Astrocyte (in vitro differentiated cells and primary cell): ENCODE data around the gene CHDH. TPM values are rescaled to one million over a fixed set of nuclear protein-coding genes. Genes with fewer than 3 reads are reported as not detected.
A peak's percentile ranks its signal among the peaks of the same experiment; 100 is the strongest.

ENCODE experiments used
- DNase-seq: peaks from one replicate; pipeline ENCODE4 v3.0.0-alpha.2; 2010; ENCODE audit warnings: low read depth
- FAIRE-seq: peaks from 2 replicates; lab custom pipeline; 2011; peaks lifted over from hg19 to GRCh38; lab: Jason Lieb, UNC
- H2AFZ ChIP-seq: 2 replicates; pipeline ENCODE4 v1.6.0; 2012; ENCODE audit warnings: low read depth, low read length, inconsistent platforms
- H3K27ac ChIP-seq: 2 replicates; pipeline ENCODE4 v1.5.1; 2011; ENCODE audit warnings: low read depth, low read length, inconsistent platforms
- H3K27me3 ChIP-seq: 2 replicates; pipeline ENCODE4 v1.6.0; 2011; ENCODE audit warnings: low read length, inconsistent platforms; ENCODE audit not compliant: insufficient read depth
- H3K36me3 ChIP-seq: 2 replicates; pipeline ENCODE4 v1.5.1; 2011; ENCODE audit warnings: low read length, inconsistent platforms; ENCODE audit not compliant: insufficient read depth
- H3K4me1 ChIP-seq: 2 replicates; pipeline ENCODE4 v1.5.1; 2011; ENCODE audit warnings: low read length, inconsistent platforms; ENCODE audit not compliant: insufficient read depth
- H3K4me2 ChIP-seq: 2 replicates; pipeline ENCODE4 v1.6.0; 2012; ENCODE audit warnings: low read length, inconsistent platforms
- H3K4me3 ChIP-seq: 2 replicates; pipeline ENCODE4 v1.5.1; 2011; ENCODE audit warnings: low read depth, mild to moderate bottlenecking, low read length, inconsistent platforms; ENCODE audit not compliant: insufficient read depth
- H3K79me2 ChIP-seq: 2 replicates; pipeline ENCODE4 v1.6.0; 2012; ENCODE audit warnings: mild to moderate bottlenecking, low read length, inconsistent platforms; ENCODE audit not compliant: insufficient read depth
- H3K9ac ChIP-seq: 2 replicates; pipeline ENCODE4 v1.6.0; 2012; ENCODE audit warnings: mild to moderate bottlenecking, low read length, inconsistent platforms
- H3K9me3 ChIP-seq: 2 replicates; pipeline ENCODE4 v1.5.1; 2012; ENCODE audit warnings: low read depth, mild to moderate bottlenecking, low read length, inconsistent platforms; ENCODE audit not compliant: insufficient read depth
- H4K20me1 ChIP-seq: 2 replicates; pipeline ENCODE4 v1.6.0; 2012; ENCODE audit warnings: low read length, inconsistent platforms; ENCODE audit not compliant: insufficient read depth
- H3K27ac Mint-ChIP-seq: one replicate; pipeline ENCODE4 v1.8.0; 2021; ENCODE audit warnings: mild to moderate bottlenecking, mixed read lengths; ENCODE audit not compliant: unreplicated experiment
- H3K27me3 Mint-ChIP-seq: one replicate; pipeline ENCODE4 v1.8.0; 2021; ENCODE audit warnings: low read depth, mixed read lengths; ENCODE audit not compliant: unreplicated experiment
- H3K36me3 Mint-ChIP-seq: one replicate; pipeline ENCODE4 v1.8.0; 2021; ENCODE audit warnings: low read depth, mixed read lengths; ENCODE audit not compliant: unreplicated experiment
- H3K4me1 Mint-ChIP-seq: one replicate; pipeline ENCODE4 v1.8.0; 2021; ENCODE audit warnings: low read depth, mixed read lengths; ENCODE audit not compliant: unreplicated experiment
- H3K4me3 Mint-ChIP-seq: one replicate; pipeline ENCODE4 v1.8.0; 2021; ENCODE audit warnings: mild to moderate bottlenecking, moderate library complexity, mixed read lengths; ENCODE audit not compliant: unreplicated experiment
- H3K9me3 Mint-ChIP-seq: one replicate; pipeline ENCODE4 v1.8.0; 2021; ENCODE audit warnings: mild to moderate bottlenecking, mixed read lengths; ENCODE audit not compliant: unreplicated experiment
- EZH2 ChIP-seq: IDR thresholded peaks from 2 replicates; pipeline ENCODE4 v1.6.1; 2012; ENCODE audit warnings: mild to moderate bottlenecking, low read length, inconsistent platforms; ENCODE audit not compliant: insufficient read depth
- total RNA-seq: library from RNA; stranded (reverse); gene quantifications from 2 replicates; pipeline ENCODE4 v1.2.1, GENCODE V29; 2021
- TF ChIP-seq, protein P1 (sequence below): IDR thresholded peaks from 2 replicates; pipeline ENCODE4 v1.5.1; 2011; ENCODE audit warnings: low read depth, mild to moderate bottlenecking, inconsistent platforms, low read length, moderate library complexity; ENCODE audit not compliant: insufficient read depth

Gene CHDH
- total RNA-seq, 1 donor from 2014 or later: 0.48 TPM

DNA sequence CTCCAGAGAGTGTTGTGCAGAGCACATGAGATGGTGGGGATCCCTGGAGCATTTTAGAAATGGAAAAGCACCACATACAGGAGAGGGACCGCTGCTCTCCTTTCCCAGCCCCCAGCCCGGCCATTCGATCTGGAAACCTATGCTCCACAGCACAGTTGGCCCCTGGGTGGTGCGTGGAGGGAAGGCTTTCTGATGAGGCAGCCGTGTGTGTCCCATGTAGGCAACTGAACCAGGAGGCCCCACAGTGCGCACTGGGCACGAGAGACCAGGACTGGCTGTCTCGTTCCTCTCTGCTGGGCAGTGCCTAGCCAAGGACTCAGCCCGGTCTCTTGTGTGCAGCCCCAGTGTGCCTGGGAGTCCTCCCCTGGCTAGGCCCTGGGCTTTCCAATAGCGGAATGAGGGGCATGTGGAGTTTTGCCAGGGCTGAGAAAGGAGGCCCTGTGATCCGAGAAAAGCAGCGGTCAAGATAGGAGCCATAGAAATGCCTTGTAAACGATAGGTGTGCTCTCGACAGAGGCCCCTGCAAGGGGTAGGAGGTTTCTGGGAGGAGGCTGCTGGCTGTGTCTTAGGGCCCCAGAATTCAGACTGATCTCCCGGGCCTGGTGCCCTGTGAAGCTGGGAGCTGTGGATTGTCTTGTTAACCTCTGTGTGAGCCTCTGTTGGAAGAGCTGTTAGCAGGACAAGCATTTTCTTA lies 39.0 kb downstream of the CHDH start:
- Histone ChIP-seq H3K79me2 (no peaks in the 10 kb centered on the region), H3K9me3 (no peaks in the 10 kb centered on the region), H3K36me3 (no peaks in the 10 kb centered on the region), H3K4me2 (no peak overlapping the region), H3K4me1 (peaks cover 22% of the 10 kb centered on the region), H3K27ac (no peak overlapping the region), H2AFZ (no peak overlapping the region), H3K9ac (no peak overlapping the region), H4K20me1 (no peaks in the 10 kb centered on the region), H3K27me3 (no peaks in the 10 kb centered on the region), H3K4me3 (no peak overlapping the region)
- Mint-ChIP-seq H3K27ac (no peak overlapping the region), H3K9me3 (no peaks in the 10 kb centered on the region), H3K36me3 (no peaks in the 10 kb centered on the region), H3K27me3 (peaks cover 11% of the 10 kb centered on the region), H3K4me1 (peaks cover 25% of the 10 kb centered on the region), H3K4me3 (no peak overlapping the region)
- DNase-seq: no peak
- FAIRE-seq: no peak
- TF ChIP-seq, protein P1, sequence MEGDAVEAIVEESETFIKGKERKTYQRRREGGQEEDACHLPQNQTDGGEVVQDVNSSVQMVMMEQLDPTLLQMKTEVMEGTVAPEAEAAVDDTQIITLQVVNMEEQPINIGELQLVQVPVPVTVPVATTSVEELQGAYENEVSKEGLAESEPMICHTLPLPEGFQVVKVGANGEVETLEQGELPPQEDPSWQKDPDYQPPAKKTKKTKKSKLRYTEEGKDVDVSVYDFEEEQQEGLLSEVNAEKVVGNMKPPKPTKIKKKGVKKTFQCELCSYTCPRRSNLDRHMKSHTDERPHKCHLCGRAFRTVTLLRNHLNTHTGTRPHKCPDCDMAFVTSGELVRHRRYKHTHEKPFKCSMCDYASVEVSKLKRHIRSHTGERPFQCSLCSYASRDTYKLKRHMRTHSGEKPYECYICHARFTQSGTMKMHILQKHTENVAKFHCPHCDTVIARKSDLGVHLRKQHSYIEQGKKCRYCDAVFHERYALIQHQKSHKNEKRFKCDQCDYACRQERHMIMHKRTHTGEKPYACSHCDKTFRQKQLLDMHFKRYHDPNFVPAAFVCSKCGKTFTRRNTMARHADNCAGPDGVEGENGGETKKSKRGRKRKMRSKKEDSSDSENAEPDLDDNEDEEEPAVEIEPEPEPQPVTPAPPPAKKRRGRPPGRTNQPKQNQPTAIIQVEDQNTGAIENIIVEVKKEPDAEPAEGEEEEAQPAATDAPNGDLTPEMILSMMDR: no peak
- no peak for TF ChIP-seq EZH2

DNA sequence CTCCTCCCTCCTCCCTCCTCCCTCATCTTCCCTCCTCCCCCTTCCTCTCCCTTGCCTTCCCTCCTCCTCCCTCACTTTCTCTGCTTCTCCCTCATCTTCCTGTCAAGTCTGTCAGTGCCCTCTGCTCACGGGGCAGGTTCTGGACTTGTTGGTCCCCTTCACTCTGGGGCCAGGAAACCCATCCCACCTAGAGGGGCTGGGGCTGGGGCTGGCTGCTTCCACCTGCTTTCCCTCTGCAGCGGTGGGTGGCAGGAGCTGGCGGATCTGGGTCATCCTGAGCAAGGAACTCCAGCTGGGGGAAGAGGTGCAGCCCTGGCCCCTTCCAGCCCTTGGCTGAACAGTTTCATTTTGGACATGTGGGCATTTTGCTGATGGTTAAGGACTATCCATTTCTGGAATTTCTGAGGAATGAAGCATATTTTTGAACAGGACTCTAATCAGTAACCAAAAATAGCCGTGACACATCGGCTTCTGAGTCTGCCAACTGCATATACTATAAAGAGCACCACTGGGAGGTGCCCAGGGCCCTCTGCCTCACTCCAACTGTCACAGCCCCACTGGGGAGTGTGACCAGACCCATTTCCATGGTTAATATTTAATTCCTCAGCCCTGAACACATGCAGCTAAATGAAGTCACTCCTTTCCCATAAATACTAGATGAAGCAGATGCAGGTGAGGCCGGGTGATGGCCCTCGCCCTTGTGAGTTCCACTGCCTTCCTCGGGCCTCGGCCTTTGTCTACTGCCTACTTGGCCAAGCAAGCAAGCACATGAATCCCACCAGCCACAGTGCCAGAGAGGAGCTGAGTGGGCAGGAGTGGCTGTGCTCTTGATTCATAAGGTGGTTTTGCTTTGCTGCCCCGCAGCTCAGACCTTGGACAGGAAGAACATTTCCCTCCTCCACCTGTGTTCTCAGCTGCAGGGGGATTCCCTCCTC lies 39.8 kb downstream of the CHDH start:
- Histone ChIP-seq H3K27me3 (no peaks in the 10 kb centered on the region), H3K36me3 (no peaks in the 10 kb centered on the region), H3K27ac (peak overlapping the region; percentile 50), H3K9me3 (no peaks in the 10 kb centered on the region), H3K9ac (peak overlapping the region; percentile 16), H2AFZ (no peak overlapping the region), H3K79me2 (no peaks in the 10 kb centered on the region), H3K4me1 (peaks cover 22% of the 10 kb centered on the region), H4K20me1 (no peaks in the 10 kb centered on the region), H3K4me2 (peak overlapping the region; percentile 69), H3K4me3 (no peak overlapping the region)
- peak; percentile 73 for FAIRE-seq
- H3K9me3 Mint-ChIP-seq: no peaks in the 10 kb centered on the region
- TF ChIP-seq EZH2: no peak
- TF ChIP-seq, protein P1: no peak
- H3K27ac Mint-ChIP-seq: peak overlapping the region; percentile 79
- peaks cover 11% of the 10 kb centered on the region for H3K27me3 Mint-ChIP-seq
- peak; percentile 83 for DNase-seq
- no peak overlapping the region for H3K4me3 Mint-ChIP-seq
- H3K4me1 Mint-ChIP-seq: peaks cover 25% of the 10 kb centered on the region
- no peaks in the 10 kb centered on the region for H3K36me3 Mint-ChIP-seq
